NCI-H1930 (cell line): ENCODE results near the gene FAM237A.

Experiments
- DNase-seq, 2 experiments: peaks; one replicate each; lab custom pipeline; 2025; lab: John Stamatoyannopoulos, UW

FAM237A gene

DNA sequence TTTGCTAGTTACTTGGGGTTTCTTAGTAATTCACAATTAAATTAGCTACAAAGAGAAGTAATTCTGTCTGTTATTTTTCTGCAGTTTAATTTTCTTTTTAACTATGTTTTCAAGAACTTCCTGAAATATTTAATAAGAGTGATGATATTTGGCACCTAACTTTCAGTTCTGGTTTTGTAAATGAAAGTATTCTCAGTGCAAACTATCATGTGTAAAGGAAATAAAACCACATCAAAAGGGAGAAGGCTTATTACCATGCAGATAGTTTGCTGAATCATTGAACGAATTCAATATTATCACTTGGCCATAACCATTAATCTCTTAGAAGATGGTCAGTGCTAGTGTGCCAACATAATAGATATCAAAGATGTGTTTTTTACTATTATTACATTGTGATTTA is 46.7 kb downstream of the FAM237A start:
- DNase-seq: no peak

DNA sequence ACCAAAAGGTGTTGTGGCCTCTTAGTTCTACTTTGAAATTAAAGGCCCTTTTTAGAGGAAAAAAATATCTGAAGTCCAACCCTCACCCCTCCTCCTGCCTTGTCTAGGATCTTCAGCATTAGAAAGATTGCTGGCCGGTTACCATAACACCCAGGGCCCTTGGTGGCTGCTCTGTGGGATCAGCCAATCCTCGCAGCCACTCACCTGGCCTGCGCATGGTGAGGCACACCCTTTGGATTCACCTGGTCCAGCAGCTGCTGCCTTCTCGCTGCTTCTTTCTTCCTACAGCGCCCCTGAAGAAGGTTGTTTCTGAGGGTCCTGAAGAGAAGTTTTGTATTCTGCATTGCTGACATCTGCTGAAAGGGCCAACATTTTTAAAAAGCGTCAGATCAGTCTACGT is 50.7 kb downstream of the FAM237A start:
- no peak for DNase-seq

DNA sequence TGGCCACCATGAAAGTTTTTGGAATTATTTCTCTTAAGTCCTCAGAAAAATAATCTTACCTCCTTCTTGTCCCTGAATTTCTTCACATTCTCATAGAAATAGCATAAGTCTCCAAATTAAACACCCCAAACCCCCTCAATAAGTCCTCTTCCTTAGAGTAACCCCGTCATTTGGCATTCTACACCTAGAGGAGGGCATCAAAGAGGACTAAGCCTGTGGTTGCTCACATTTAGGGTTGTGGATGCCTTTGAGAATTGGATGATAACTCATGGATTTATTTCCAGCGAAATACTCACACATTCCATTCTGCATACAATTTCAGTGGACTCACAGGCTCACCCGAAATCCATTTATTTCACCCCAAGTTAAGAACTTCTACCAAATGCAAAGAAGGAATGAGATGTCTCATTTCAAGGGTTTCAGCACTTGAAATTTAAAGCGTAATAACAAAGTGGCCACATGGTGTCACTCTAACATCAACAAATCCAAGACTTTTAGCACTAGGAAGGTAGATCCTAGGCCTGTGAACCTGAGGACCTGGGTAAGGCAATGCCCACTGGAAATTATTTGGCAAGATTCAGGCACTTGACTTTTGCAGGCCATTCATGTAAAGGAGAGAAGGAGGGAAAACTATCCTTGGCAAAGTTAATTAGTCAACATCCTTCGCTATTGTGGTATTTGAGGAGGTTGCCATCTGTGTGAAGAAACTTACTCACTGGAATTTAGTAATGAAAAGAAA is 51.3 kb downstream of the FAM237A start:
- DNase-seq: peak; percentile 4 to 43

DNA sequence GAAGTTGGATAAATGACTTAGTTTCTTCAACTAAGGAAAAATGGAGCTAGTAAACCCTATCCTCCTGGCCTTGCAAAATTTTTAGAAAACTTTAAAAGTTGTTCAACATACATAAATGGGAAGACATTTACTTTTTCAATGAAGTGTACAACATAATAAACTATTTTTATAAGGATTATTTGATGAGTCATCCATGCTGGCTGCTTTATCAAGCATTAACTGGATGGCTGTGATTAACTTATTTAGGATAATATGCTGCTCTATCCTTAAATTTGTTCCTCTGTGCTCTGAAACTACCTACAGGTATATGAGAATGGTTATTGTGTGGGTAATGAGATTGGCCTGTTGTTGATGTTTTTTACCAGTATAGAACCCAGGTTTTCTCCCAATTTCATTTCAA is 54.6 kb downstream of the FAM237A start:
- no peak for DNase-seq

DNA sequence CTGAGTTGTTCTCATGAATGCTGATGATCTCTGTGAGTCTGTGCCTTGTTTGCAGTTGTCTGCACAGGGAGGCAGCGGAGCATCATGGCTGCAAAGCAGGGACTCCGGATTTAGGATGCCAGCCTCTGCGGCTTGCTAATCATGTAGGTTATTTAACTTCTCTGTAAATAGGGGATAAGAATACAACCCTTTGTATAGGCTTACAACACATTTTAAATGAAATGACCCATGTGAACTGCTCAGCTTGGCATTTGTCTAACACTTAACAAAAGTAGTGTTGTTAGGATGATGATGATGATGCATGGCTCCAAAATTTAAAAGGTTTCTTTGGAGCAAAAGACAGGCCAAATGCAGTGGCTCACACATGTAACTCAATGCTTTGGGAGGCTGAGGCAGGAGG is 56.5 kb downstream of the FAM237A start:
- no peak for DNase-seq
